Transverse colon (tissue), 4 donors: Measurements from ENCODE around the gene AGPAT4.

Experiments
- EP300 ChIP-seq: sonication (generic); formaldehyde crosslinking; IDR thresholded peaks from one replicate; pipeline ENCODE4 v1.6.1; 2017; ENCODE audit warnings: antibody characterized with exemption, low read depth
- POLR2A ChIP-seq: fragments of 450-650 bp; IDR thresholded peaks from one replicate; pipeline ENCODE4 v1.6.1; 2016; ENCODE audit warnings: antibody characterized with exemption, mild to moderate bottlenecking, moderate library complexity
- POLR2AphosphoS5 ChIP-seq, 3 donors: sonication (generic); formaldehyde crosslinking; IDR thresholded peaks; one replicate each; pipeline ENCODE4 v1.6.1; 2016; ENCODE audit warnings: antibody characterized with exemption in 3 of 3
- TF ChIP-seq, protein P1 (sequence below), 5 experiments: fragments of 200-600 bp in 3 of 5; fragments of 450-650 bp in 2 of 5; sonication (generic) in 3 of 5; IDR thresholded peaks; 1 replicate in 2 of 5; 2 replicates in 3 of 5; pipeline ENCODE4 v1.5.1; 2016 to 2017; ENCODE audit warnings: antibody characterized with exemption in 5 of 5, inconsistent platforms in 3 of 5, mild to moderate bottlenecking in 2 of 5, moderate library complexity in 1 of 5

DNA sequence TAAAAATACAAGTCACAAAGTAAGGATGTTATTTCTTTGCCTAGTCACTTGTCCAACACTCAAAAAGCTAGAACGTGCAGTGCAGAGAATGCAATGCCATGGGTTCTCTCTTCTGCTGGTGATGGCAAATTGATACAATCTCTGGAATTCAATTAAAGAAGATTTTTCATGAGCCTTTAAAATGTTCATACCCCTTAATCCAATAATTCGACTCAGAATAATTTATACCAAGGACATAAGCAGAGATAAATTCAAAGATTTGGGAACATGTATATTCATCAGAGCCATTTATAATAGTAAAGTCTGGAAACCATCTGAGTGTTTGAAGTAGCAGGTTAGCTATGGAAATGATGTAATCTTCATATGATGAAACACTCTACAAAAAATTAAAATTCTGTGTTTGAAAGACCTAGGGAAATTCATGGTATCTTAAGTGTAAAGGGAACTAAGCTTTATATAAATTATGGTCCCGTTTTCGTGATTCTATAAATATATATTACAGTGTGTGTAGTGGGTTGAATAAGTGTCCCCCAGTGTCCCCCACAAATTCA, 2.8 kb upstream of the AGPAT4 start:
- TF ChIP-seq, protein P1, sequence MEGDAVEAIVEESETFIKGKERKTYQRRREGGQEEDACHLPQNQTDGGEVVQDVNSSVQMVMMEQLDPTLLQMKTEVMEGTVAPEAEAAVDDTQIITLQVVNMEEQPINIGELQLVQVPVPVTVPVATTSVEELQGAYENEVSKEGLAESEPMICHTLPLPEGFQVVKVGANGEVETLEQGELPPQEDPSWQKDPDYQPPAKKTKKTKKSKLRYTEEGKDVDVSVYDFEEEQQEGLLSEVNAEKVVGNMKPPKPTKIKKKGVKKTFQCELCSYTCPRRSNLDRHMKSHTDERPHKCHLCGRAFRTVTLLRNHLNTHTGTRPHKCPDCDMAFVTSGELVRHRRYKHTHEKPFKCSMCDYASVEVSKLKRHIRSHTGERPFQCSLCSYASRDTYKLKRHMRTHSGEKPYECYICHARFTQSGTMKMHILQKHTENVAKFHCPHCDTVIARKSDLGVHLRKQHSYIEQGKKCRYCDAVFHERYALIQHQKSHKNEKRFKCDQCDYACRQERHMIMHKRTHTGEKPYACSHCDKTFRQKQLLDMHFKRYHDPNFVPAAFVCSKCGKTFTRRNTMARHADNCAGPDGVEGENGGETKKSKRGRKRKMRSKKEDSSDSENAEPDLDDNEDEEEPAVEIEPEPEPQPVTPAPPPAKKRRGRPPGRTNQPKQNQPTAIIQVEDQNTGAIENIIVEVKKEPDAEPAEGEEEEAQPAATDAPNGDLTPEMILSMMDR (IDR thresholded peaks at IDR 0.05): no peak
- TF ChIP-seq POLR2AphosphoS5 (IDR thresholded peaks at IDR 0.05) (no peak), EP300 (no peak), POLR2A (no peak)
